Measurements from ENCODE around the gene GNAQ. TPM values are rescaled to one million over a fixed set of nuclear protein-coding genes. Genes with fewer than 3 reads are reported as not detected.
A peak's percentile ranks its signal among the peaks of the same experiment; 100 is the strongest.

GNAQ gene
- polyA plus RNA-seq, 1 of the 3 experiments (the other 2 are of a cell fraction): 20.9 TPM

- Histone ChIP-seq H3K79me2 (ENCODE audit: insufficient read depth) (peaks cover 97% of the 10 kb centered on the region), H2AFZ (ENCODE audit: low read depth) (no peak overlapping the region), H3K27me3 (ENCODE audit: insufficient read depth) (no peaks in the 10 kb centered on the region), H3K9ac (no peak overlapping the region), H3K4me2 (no peak overlapping the region), H3F3A (replicated peaks; ENCODE audit: insufficient read depth) (no peaks in the 10 kb centered on the region), H3K4me3 (ENCODE audit: low read depth in 2 of 2, low read length in 1 of 2) (no peak overlapping the region), H3K27ac (ENCODE audit: low read depth in 2 of 2, low read length in 1 of 2) (no peak overlapping the region), H3K9me3 (no peaks in the 10 kb centered on the region), H3K4me1 (ENCODE audit: control insufficient read depth in 1 of 2, insufficient read depth in 2 of 2, low read depth in 1 of 2, low read length in 1 of 2) (peaks cover 0 to 18% of the 10 kb centered on the region in 2 experiments; a peak in 2 of 4 replicates), H4K20me1 (ENCODE audit: insufficient read depth) (peaks cover 31% of the 10 kb centered on the region), H3K9me2 (no peaks in the 10 kb centered on the region), H3K36me3 (replicated peaks in 1 of 2; ENCODE audit: control insufficient read depth in 1 of 2, insufficient read depth in 2 of 2, low read length in 1 of 2) (peaks cover 0 to 14% of the 10 kb centered on the region in 2 experiments)
- no peak for DNase-seq
- WGBS (ENCODE audit: low lambda C conversion rate): 96% methylated on average over 1 of the region's 1 CpG
- ChIA-PET POLR2A (interaction anchor here (1.0 kb wide), 1 partner anchor 10 kb away, joined by 3 read pairs; no protein-coding TSS in a partner anchor), CTCF (interaction anchor here (1.2 to 1.8 kb wide), 3 partner anchors 11 to 147 kb away, joined by 4 to 9 read pairs (median 5); no protein-coding TSS in a partner anchor)
- TF ChIP-seq NFIC (IDR thresholded peaks at IDR 0.05; ENCODE audit: borderline replicate concordance) (no peak), TCF12 (IDR thresholded peaks at IDR 0.05) (no peak)
These were observed 43.0 kb downstream of the GNAQ start for GRCh38 chr9:77988630-77989029.

DNA sequence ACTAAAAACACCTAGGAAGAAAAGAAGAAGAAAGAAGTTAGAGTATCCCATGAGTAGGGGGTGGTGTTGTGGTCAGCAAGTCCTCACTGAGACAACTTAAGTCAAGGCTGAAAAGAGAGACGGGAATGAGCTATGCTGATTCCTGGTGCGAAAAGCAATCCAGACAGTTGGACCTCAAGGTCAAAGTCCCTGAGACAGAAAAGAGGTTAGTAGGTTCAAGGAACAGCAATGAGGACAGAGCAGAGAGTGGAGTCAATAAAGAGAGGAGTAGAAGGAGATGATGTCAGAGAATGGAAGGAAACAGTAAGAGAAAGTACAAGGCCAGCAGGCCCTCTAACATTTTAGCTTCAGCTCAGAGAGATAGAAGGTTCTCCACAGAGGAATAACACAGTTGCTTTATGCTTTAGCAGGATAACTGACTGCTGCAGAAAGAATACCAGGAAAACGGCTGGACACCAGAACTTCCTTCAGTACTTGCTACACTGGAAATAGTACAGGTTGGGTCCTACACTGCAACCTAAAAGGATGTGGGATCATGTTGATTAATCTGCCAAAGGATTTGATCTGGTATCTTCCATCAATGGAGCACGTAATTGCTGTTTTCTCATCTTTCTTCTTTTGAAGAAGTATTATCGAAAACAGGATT lies 43.6 kb downstream of the GNAQ start:
- H3K27ac ChIP-seq (ENCODE audit: low read depth in 2 of 2, low read length in 1 of 2): peak overlapping the region in 1 of 2 experiments; percentile 77; a peak in 2 of 4 replicates
- no peak overlapping the region for H3K4me3 ChIP-seq (ENCODE audit: low read depth in 2 of 2, low read length in 1 of 2)
- 98% methylated on average over 5 of the region's 5 CpGs for WGBS (ENCODE audit: low lambda C conversion rate)
- peaks cover 0 to 18% of the 10 kb centered on the region in 2 experiments; a peak in 2 of 4 replicates for H3K4me1 ChIP-seq (ENCODE audit: control insufficient read depth in 1 of 2, insufficient read depth in 2 of 2, low read depth in 1 of 2, low read length in 1 of 2)
- H3K79me2 ChIP-seq (ENCODE audit: insufficient read depth): peaks cover 97% of the 10 kb centered on the region
- H3F3A ChIP-seq (replicated peaks; ENCODE audit: insufficient read depth): peaks cover 3% of the 10 kb centered on the region
- no peak for DNase-seq
- POLR2A ChIA-PET: interaction anchor here (1.0 kb wide), 1 partner anchor 10 kb away, joined by 3 read pairs; no protein-coding TSS in a partner anchor
- no peaks in the 10 kb centered on the region for H3K9me2 ChIP-seq
- H2AFZ ChIP-seq (ENCODE audit: low read depth): no peak overlapping the region
- peaks cover 3 to 14% of the 10 kb centered on the region in 2 experiments for H3K36me3 ChIP-seq (replicated peaks in 1 of 2; ENCODE audit: control insufficient read depth in 1 of 2, insufficient read depth in 2 of 2, low read length in 1 of 2)
- no peaks in the 10 kb centered on the region for H3K27me3 ChIP-seq (ENCODE audit: insufficient read depth)
- CTCF ChIA-PET: interaction anchor here (1.2 kb wide), 1 partner anchor 11 kb away, joined by 4 read pairs; no protein-coding TSS in a partner anchor
- no peak overlapping the region for H3K4me2 ChIP-seq
- H3K9me3 ChIP-seq: no peaks in the 10 kb centered on the region
- TF ChIP-seq, protein P1, sequence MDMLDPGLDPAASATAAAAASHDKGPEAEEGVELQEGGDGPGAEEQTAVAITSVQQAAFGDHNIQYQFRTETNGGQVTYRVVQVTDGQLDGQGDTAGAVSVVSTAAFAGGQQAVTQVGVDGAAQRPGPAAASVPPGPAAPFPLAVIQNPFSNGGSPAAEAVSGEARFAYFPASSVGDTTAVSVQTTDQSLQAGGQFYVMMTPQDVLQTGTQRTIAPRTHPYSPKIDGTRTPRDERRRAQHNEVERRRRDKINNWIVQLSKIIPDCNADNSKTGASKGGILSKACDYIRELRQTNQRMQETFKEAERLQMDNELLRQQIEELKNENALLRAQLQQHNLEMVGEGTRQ (IDR thresholded peaks at IDR 0.05; ENCODE audit: borderline replicate concordance, low read depth, low read length): no peak
- H3K9ac ChIP-seq: no peak overlapping the region
- peaks cover 35% of the 10 kb centered on the region for H4K20me1 ChIP-seq (ENCODE audit: insufficient read depth)

DNA sequence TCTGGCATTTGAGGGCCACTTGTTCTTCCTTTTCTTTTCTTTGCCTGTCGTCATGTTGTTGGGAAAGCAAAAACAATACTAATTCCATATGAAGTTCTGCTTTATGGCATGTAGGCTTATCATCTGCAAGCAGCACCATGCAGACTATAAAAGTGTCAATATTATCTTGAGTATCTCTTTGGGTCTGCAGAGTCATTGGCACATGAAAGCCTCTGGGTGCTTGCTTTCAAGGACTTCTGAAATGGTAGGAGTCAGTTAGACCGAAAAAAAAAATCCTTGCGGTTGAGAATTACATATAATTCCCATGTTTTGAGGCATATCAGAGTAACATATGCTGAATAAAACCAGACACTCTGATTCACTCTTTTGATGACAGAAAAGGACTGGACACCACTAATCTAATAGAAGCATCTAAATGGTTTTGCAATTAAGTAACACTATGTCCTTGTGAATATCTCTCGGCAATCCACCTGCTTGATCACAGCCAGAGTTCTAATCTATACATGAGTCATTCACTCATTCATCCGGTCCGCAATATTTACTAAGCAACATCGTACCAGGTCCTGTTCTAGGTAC lies 44.4 kb downstream of the GNAQ start:
- DNase-seq: peak; percentile 38
- H3F3A ChIP-seq (replicated peaks; ENCODE audit: insufficient read depth): peaks cover 3% of the 10 kb centered on the region
- ChIA-PET CTCF (interaction anchor here (1.2 to 2.4 kb wide), 2 partner anchors 10 to 11 kb away, joined by 4 to 14 read pairs; no protein-coding TSS in a partner anchor), POLR2A (interaction anchor here (0.7 kb wide), 1 partner anchor 97 kb away, joined by 3 read pairs; no protein-coding TSS in a partner anchor)
- no peak overlapping the region for H3K4me2 ChIP-seq
- no peaks in the 10 kb centered on the region for H3K9me3 ChIP-seq
- peaks cover 3 to 6% of the 10 kb centered on the region in 2 experiments for H3K36me3 ChIP-seq (replicated peaks in 1 of 2; ENCODE audit: control insufficient read depth in 1 of 2, insufficient read depth in 2 of 2, low read length in 1 of 2)
- H3K27ac ChIP-seq (ENCODE audit: low read depth in 2 of 2, low read length in 1 of 2): peak overlapping the region in 1 of 2 experiments; percentile 77; a peak in 2 of 4 replicates
- no peaks in the 10 kb centered on the region for H3K9me2 ChIP-seq
- H3K4me1 ChIP-seq (ENCODE audit: control insufficient read depth in 1 of 2, insufficient read depth in 2 of 2, low read depth in 1 of 2, low read length in 1 of 2): peaks cover under 1 to 18% of the 10 kb centered on the region in 2 experiments; a peak in 3 of 4 replicates
- WGBS (ENCODE audit: low lambda C conversion rate): 60% methylated on average over 7 of the region's 7 CpGs
- H3K4me3 ChIP-seq (ENCODE audit: low read depth in 2 of 2, low read length in 1 of 2): no peak overlapping the region
- H4K20me1 ChIP-seq (ENCODE audit: insufficient read depth): peaks cover 35% of the 10 kb centered on the region
- H3K79me2 ChIP-seq (ENCODE audit: insufficient read depth): peaks cover 97% of the 10 kb centered on the region
- no peak overlapping the region for H3K9ac ChIP-seq
- H2AFZ ChIP-seq (ENCODE audit: low read depth): no peak overlapping the region
- no peaks in the 10 kb centered on the region for H3K27me3 ChIP-seq (ENCODE audit: insufficient read depth)
- TF ChIP-seq EP300 (IDR thresholded peaks at IDR 0.05; ENCODE audit: borderline replicate concordance in 1 of 2, low read depth in 1 of 2, low read length in 1 of 2): peak in 1 of 2 experiments; percentile 84; a peak in 2 of 4 replicates
- no peak for TF ChIP-seq TAF1 (IDR thresholded peaks at IDR 0.05; ENCODE audit: borderline replicate concordance, low read depth, low read length)
- no peak for TF ChIP-seq SMC3 (IDR thresholded peaks at IDR 0.05; ENCODE audit: low read depth, low read length)
- TF ChIP-seq, protein P2, sequence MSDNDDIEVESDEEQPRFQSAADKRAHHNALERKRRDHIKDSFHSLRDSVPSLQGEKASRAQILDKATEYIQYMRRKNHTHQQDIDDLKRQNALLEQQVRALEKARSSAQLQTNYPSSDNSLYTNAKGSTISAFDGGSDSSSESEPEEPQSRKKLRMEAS (IDR thresholded peaks at IDR 0.05; ENCODE audit: low read depth): no peak
- peak; percentile 2; the same call in 1 of the 2 replicates for TF ChIP-seq RAD21 (IDR thresholded peaks at IDR 0.05; ENCODE audit: low read length)
- TF ChIP-seq, protein P3, sequence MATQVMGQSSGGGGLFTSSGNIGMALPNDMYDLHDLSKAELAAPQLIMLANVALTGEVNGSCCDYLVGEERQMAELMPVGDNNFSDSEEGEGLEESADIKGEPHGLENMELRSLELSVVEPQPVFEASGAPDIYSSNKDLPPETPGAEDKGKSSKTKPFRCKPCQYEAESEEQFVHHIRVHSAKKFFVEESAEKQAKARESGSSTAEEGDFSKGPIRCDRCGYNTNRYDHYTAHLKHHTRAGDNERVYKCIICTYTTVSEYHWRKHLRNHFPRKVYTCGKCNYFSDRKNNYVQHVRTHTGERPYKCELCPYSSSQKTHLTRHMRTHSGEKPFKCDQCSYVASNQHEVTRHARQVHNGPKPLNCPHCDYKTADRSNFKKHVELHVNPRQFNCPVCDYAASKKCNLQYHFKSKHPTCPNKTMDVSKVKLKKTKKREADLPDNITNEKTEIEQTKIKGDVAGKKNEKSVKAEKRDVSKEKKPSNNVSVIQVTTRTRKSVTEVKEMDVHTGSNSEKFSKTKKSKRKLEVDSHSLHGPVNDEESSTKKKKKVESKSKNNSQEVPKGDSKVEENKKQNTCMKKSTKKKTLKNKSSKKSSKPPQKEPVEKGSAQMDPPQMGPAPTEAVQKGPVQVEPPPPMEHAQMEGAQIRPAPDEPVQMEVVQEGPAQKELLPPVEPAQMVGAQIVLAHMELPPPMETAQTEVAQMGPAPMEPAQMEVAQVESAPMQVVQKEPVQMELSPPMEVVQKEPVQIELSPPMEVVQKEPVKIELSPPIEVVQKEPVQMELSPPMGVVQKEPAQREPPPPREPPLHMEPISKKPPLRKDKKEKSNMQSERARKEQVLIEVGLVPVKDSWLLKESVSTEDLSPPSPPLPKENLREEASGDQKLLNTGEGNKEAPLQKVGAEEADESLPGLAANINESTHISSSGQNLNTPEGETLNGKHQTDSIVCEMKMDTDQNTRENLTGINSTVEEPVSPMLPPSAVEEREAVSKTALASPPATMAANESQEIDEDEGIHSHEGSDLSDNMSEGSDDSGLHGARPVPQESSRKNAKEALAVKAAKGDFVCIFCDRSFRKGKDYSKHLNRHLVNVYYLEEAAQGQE (IDR thresholded peaks at IDR 0.05; ENCODE audit: low read depth, low read length): no peak
- peak; percentile 38 for TF ChIP-seq PBX3 (IDR thresholded peaks at IDR 0.05)
- no peak for TF ChIP-seq NFIC (IDR thresholded peaks at IDR 0.05; ENCODE audit: borderline replicate concordance)
- TF ChIP-seq FOXJ3 (CRISPR knock-in tag; IDR thresholded peaks at IDR 0.05): no peak
- TF ChIP-seq TEAD4 (IDR thresholded peaks at IDR 0.05; ENCODE audit: borderline replicate concordance, insufficient read depth): peak; percentile 49; the same call in 1 of the 2 replicates

Measured in SK-N-SH (cell line).